Breast epithelium (tissue), 4 donors: ENCODE data around the gene C1orf232. TPM values are rescaled to one million over a fixed set of nuclear protein-coding genes. Genes with fewer than 3 reads are reported as not detected.
A peak's percentile ranks its signal among the peaks of the same experiment; 100 is the strongest.

Source experiments
- DNase-seq, 2 donors: peaks; one replicate each; pipeline ENCODE4 v3.0.0-alpha.2; 2019; ENCODE audit warnings: low spot score in 2 of 2
- H3K27ac ChIP-seq, 2 donors: fragments of 200-600 bp; sonication (generic) in 1 of 2; one replicate each; pipeline ENCODE4 v1.5.1; 2016 to 2019; ENCODE audit warnings: mild to moderate bottlenecking in 1 of 2
- H3K27me3 ChIP-seq, 2 donors: fragments of 200-600 bp; sonication (generic) in 1 of 2; one replicate each; pipeline versions ENCODE4 v1.5.1 to v1.6.0; 2017 to 2019; ENCODE audit warnings: control low read depth in 1 of 2, mild to moderate bottlenecking in 1 of 2
- H3K36me3 ChIP-seq: fragments of 200-600 bp; one replicate; pipeline ENCODE4 v1.5.1; 2019
- H3K4me1 ChIP-seq, 2 donors: fragments of 200-600 bp; sonication (generic); one replicate each; pipeline ENCODE4 v1.5.1; 2016 to 2019; ENCODE audit warnings: control low read depth in 1 of 2
- H3K4me3 ChIP-seq, 3 donors: fragments of 200-600 bp; sonication (generic); 1 replicate in 2 of 3; 2 replicates in 1 of 3; pipeline ENCODE4 v1.5.1; 2016 to 2019; ENCODE audit warnings: mild to moderate bottlenecking in 3 of 3, moderate library complexity in 2 of 3
- H3K9me3 ChIP-seq, 2 donors: fragments of 200-600 bp; sonication (generic) in 1 of 2; one replicate each; pipeline ENCODE4 v1.5.1; 2016 to 2019; ENCODE audit warnings: control low read depth in 1 of 2
- POLR2A ChIP-seq: fragments of 450-650 bp; IDR thresholded peaks from one replicate; pipeline ENCODE4 v1.6.1; 2016; ENCODE audit warnings: antibody characterized with exemption, mild to moderate bottlenecking, moderate library complexity
- POLR2AphosphoS5 ChIP-seq, 3 donors: sonication (generic); formaldehyde crosslinking; IDR thresholded peaks; one replicate each; pipeline ENCODE4 v1.6.1; 2017; ENCODE audit warnings: antibody characterized with exemption in 3 of 3
- intact Hi-C: fragments of 100-400 bp; cut with DNase I; formaldehyde crosslinking; loops from one replicate; pipeline ENCODE4 v1.15.1; 2023; ENCODE audit warnings: low total_unique reads
- total RNA-seq, 3 donors: library from RNA; depleted of rRNA; stranded (reverse); fragments of >200 nt; gene quantifications; one replicate each; pipeline ENCODE4 v1.1.0, GENCODE V29; 2016
- TF ChIP-seq, protein P1 (sequence below), 3 donors: fragments of 450-650 bp; IDR thresholded peaks; one replicate each; pipeline ENCODE4 v1.5.1; 2016 to 2017; ENCODE audit warnings: antibody characterized with exemption in 3 of 3, mild to moderate bottlenecking in 3 of 3, moderate library complexity in 3 of 3

Gene C1orf232
- total RNA-seq, 3 donors from 2014 or later = not detected

DNA sequence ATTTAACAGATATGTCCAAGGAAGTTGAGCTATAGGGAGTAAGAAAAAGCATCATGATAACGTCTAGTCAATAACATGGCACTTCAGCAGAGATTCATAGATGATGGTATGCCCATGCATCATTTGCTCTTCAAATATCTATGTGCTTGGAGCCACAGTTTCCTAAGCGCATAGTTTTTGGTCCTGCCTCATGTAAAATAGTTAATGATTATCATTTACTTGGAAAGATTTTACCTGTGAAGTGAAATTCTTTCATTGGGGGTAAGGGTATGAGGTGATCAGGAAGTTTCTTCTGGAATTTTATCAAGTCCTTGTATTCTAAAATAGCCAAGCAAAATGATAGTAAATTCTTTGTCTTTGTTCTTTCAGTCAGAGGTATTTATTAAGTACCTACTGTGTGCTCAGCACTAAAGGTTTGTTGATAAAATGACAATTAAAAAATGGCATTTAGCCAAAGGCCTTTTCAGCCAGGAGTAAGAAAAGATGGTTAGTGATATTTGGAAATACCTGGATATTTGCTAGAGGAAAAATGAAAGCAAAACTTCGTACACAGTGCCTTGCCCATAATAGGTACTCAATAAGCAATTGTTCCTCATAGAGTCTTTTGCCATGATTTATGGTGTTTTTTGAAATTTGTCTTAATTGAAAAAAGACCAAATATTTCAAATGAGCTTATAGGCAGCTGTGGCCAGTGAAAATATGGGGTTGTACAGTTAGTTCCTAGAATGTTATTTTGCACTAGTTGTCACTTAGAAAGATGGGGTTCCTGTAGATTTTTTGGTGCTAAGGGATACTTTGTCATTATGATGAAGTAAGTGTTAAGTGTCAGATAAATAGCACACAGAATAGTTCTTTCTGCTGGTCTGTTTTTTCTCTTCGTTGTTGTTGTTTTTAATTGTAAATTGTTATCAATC is 44.1 kb downstream of the C1orf232 start:
- no peak for TF ChIP-seq POLR2AphosphoS5 (IDR thresholded peaks at IDR 0.05)
- TF ChIP-seq, protein P1, sequence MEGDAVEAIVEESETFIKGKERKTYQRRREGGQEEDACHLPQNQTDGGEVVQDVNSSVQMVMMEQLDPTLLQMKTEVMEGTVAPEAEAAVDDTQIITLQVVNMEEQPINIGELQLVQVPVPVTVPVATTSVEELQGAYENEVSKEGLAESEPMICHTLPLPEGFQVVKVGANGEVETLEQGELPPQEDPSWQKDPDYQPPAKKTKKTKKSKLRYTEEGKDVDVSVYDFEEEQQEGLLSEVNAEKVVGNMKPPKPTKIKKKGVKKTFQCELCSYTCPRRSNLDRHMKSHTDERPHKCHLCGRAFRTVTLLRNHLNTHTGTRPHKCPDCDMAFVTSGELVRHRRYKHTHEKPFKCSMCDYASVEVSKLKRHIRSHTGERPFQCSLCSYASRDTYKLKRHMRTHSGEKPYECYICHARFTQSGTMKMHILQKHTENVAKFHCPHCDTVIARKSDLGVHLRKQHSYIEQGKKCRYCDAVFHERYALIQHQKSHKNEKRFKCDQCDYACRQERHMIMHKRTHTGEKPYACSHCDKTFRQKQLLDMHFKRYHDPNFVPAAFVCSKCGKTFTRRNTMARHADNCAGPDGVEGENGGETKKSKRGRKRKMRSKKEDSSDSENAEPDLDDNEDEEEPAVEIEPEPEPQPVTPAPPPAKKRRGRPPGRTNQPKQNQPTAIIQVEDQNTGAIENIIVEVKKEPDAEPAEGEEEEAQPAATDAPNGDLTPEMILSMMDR (IDR thresholded peaks at IDR 0.05) = no peak
- no peak for TF ChIP-seq POLR2A
- H3K27ac ChIP-seq = peak overlapping the region in 1 of 2 donors; percentile 15

DNA sequence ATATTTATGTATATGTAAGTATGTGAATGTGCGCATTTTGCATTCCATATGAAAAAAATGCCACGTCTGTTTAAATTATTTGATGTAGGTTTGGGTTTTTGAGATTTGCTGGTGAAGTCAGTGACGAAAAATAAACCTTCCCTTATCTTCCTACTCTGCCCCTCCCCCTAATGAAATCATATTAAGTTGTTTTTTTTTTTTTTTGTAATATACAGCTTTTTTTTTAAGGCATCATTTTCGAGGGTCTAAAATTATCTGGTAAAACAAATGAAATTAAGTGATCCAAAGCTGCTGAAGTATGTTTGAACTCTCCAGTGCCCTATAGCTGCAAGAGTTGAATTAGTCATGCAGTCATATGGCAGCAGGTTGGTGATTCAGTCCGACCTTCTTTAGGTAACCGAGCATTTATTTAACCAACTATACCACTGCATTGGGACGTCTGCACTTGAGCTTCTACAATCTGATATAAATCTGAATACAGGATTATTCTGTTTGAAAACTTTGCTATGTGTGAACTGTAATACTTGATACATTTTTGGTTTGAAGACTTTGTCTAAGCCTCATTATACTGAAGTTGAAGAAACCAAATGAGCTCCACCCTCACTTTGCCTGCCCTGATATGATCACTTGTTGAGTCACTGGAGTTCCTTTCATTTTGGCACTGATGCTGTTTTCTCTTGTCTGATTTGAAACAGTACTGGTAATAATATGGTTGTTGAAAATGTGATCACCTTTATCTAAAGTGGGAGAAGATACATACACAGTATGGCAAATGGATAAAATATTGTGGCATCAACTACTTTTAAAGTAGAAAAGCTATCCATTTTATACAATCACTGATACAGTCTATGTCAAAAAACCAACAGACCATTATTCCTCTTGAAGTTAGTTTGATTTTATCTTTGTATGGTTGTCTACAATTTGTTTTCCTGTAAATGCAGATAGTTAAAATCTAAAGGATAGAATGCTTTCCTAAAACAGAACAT is 45.5 kb downstream of the C1orf232 start:
- Histone ChIP-seq H3K27me3 (no peaks in the 10 kb centered on the region), H3K27ac (peak overlapping the region; percentile 8 to 22), H3K4me3 (no peak overlapping the region), H3K36me3 (no peaks in the 10 kb centered on the region), H3K9me3 (no peaks in the 10 kb centered on the region), H3K4me1 (no peaks in the 10 kb centered on the region)
- TF ChIP-seq, protein P1 (IDR thresholded peaks at IDR 0.05) = no peak
- TF ChIP-seq POLR2AphosphoS5 (IDR thresholded peaks at IDR 0.05) (no peak), POLR2A (no peak)
- intact Hi-C loops = no loop called here
- no peak for DNase-seq

More for the DNA sequence above, 44.1 kb downstream of the C1orf232 start:
- H3K9me3 ChIP-seq = no peaks in the 10 kb centered on the region
- no peaks in the 10 kb centered on the region for H3K27me3 ChIP-seq
- intact Hi-C loops = no loop called here
- no peak for DNase-seq
- no peak overlapping the region for H3K4me3 ChIP-seq
- H3K4me1 ChIP-seq = no peaks in the 10 kb centered on the region
- H3K36me3 ChIP-seq = no peaks in the 10 kb centered on the region

DNA sequence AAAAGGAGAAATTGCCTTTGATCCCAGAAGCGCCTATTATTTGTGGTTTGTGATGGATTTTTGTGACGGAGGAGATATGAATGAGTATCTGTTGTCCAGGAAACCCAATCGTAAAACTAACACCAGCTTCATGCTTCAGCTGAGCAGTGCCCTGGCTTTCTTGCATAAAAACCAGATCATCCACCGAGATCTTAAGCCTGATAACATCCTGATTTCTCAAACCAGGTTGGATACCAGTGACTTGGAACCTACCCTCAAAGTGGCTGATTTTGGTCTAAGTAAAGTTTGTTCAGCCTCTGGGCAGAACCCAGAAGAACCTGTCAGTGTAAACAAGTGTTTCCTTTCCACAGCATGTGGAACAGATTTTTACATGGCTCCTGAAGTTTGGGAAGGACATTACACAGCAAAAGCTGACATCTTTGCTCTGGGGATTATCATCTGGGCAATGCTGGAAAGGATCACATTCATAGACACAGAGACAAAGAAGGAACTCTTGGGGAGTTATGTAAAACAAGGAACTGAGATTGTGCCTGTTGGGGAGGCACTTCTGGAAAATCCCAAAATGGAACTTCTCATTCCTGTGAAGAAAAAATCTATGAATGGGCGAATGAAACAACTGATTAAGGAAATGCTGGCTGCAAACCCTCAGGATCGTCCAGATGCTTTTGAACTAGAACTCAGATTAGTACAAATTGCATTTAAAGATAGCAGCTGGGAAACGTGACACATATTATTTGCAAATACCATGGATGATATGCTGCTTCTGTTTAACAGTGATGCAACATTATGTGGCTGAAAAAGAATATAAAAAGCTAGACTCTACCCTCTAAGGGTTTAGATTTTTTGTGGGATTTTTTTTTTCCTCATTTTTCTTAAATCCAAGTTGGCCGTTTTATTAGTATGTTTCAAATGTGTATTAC is 46.6 kb downstream of the C1orf232 start:
- Histone ChIP-seq H3K4me3 (no peak overlapping the region), H3K36me3 (no peaks in the 10 kb centered on the region), H3K27me3 (no peaks in the 10 kb centered on the region), H3K4me1 (no peaks in the 10 kb centered on the region), H3K27ac (peak overlapping the region; percentile 30 to 53), H3K9me3 (no peaks in the 10 kb centered on the region)
- no peak for DNase-seq
- intact Hi-C loops = no loop called here
- TF ChIP-seq POLR2A = no peak
- no peak for TF ChIP-seq POLR2AphosphoS5 (IDR thresholded peaks at IDR 0.05)
- TF ChIP-seq, protein P1 (IDR thresholded peaks at IDR 0.05) = no peak

DNA sequence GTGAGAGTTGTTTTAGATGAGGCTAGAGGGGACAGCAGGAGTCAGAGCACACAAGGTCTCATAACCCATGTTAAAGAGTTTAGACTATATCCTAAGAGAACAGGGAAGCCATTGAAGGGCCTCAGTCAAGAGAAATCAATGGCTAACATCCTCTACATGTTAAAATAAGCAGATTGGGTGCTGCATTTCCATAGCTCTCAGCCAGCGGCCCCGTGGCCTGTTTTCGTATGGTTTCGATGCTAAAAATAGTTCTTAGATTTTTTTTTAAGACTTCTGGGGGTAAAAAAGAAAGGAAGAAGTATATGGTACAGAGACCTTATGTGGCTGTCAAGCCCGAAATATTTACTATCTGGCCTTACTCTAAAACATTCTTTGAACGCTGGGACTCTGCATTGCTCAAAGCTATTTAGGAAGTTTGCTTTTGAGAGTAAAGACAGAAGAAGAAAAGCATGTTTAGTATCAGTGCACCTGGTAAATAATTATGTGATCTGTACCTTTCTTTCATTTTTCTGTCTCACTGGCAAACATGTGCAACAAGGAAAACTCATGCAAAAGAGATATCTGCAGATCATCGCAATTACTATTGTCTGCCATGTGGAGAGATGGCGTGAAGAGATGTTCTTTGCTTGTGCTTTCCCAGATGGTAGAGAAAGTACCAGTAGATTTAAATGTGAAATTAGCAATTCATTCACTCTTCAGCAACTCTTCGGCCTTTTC is 48.7 kb downstream of the C1orf232 start:
- DNase-seq = no peak
- Histone ChIP-seq H3K4me1 (no peaks in the 10 kb centered on the region), H3K36me3 (no peaks in the 10 kb centered on the region), H3K27ac (no peak overlapping the region), H3K9me3 (no peaks in the 10 kb centered on the region), H3K27me3 (no peaks in the 10 kb centered on the region), H3K4me3 (no peak overlapping the region)
- TF ChIP-seq, protein P1 (IDR thresholded peaks at IDR 0.05) = no peak
- TF ChIP-seq POLR2A (no peak), POLR2AphosphoS5 (IDR thresholded peaks at IDR 0.05) (no peak)
- intact Hi-C loops = no loop called here
